GM20000 (cell line): Measurements from ENCODE around the gene MLST8.

Experiments
- DNase-seq: peaks from one replicate; pipeline ENCODE4 v3.0.0; 2012; ENCODE audit warnings: low spot score
- TF ChIP-seq, protein P1 (sequence below): IDR thresholded peaks from 2 replicates; pipeline ENCODE4 v1.5.1; 2012; ENCODE audit warnings: mild to moderate bottlenecking, control low read depth; ENCODE audit errors: extremely low read depth, missing control alignments

MLST8 gene

DNA sequence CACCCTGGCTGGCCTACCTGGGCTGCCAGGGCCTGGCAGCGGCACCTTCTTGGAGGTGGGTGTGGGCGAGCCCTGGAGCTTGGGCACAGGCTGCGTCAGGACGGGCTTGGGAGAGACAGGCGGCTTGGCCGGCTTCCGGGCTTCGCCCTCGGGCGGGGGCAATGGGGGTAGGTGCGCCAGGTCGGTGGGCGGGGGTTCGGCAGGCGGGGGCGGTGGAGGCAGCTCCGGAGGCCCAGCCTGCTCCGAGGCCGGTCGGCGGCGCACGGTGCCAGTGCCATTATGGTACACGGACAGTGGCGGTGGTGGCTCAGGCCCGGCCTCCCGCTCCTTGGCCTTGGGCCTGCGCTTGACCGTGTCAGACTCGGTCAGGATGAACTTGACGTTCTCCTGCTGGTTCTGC is 25.7 kb upstream of the MLST8 start:
- TF ChIP-seq, protein P1, sequence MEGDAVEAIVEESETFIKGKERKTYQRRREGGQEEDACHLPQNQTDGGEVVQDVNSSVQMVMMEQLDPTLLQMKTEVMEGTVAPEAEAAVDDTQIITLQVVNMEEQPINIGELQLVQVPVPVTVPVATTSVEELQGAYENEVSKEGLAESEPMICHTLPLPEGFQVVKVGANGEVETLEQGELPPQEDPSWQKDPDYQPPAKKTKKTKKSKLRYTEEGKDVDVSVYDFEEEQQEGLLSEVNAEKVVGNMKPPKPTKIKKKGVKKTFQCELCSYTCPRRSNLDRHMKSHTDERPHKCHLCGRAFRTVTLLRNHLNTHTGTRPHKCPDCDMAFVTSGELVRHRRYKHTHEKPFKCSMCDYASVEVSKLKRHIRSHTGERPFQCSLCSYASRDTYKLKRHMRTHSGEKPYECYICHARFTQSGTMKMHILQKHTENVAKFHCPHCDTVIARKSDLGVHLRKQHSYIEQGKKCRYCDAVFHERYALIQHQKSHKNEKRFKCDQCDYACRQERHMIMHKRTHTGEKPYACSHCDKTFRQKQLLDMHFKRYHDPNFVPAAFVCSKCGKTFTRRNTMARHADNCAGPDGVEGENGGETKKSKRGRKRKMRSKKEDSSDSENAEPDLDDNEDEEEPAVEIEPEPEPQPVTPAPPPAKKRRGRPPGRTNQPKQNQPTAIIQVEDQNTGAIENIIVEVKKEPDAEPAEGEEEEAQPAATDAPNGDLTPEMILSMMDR, result no peak
- DNase-seq, result no peak

DNA sequence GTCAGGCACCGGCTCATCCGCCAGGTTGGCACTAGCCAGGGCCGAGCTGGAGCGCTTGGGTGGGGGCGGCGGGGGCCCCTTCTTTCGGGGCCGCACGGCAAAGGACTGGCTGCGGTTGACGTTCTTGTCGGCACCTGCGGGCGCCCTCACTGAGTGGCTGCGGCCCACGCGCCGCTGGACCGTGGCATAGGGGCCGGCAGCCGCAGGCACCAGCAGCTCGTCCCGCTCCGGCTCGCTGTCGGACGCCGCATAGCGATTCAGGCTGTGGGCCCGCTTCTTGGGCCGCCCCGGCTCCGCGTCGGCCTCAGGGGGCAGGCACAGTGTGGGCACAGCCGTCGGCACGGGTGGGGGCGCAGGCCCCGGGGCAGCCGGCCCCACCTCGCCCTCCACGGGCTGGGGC is 24.8 kb upstream of the MLST8 start:
- TF ChIP-seq, protein P1, result no peak
- no peak for DNase-seq

DNA sequence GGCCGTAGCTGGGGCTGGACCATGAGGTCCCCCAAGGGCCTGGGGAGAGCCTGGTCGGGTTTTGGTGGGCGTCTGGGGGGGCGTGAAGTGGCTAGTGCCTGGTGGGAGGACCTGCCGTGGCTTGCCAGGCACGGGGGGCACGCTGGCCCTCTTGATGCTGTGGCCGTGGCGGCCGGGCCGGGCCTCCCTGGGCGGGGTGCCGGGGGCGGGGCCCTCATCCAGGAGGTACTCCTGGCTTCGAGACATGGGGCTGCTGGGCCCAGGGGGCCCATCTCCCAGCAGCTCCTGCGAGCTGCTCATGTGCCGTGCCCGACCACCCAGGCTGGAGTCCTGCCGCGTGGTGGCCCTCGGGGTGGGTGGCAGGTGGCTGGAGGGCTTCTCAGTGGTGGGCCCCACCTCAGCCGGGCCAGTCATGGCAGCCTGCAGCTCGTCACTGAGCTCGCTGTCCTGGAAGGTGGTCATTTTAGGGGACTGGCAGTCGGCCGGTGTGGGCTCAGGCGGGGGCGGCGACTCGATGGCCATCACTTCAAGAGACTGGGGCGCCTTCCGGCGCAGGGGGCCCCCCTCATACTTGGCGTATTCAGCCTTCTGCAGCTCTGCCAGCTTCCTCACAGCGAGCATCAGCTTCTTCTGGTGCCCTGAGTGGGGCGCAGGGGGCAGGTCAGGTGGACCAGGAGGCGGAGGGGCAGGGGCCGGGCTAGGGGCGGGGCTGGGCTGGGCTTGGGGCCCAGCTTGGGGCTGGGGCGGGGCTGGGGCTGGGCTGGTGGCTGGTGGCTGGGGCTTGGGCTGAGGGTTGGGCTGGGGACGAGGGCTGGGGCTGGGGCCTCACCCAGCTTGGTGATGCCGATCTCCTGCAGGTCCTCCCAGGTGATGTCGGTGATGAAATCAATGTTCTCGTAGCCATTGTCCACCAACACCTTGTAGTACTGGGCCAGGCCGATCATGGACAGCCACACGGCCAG is 24.0 kb upstream of the MLST8 start:
- TF ChIP-seq, protein P1, result no peak
- DNase-seq, result no peak

DNA sequence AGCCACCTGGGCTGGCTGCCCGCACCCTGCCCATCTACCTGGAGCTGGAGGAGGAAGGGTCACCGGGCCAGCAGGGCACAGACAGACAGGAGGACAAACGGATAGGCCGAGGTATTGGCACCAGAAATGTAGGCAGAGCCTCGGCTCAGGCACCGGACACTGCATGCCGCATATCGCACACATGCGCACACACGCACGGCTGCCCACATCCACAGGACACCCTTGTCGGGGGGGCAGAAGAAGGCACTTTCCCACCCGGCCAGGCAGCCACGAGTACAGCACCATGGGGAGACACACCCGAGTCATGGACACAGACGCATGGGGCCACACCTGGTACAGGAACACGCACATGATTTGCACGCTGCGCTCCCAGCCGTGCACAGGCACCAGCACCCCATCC is 23.3 kb upstream of the MLST8 start:
- TF ChIP-seq, protein P1, result no peak
- DNase-seq, result no peak

DNA sequence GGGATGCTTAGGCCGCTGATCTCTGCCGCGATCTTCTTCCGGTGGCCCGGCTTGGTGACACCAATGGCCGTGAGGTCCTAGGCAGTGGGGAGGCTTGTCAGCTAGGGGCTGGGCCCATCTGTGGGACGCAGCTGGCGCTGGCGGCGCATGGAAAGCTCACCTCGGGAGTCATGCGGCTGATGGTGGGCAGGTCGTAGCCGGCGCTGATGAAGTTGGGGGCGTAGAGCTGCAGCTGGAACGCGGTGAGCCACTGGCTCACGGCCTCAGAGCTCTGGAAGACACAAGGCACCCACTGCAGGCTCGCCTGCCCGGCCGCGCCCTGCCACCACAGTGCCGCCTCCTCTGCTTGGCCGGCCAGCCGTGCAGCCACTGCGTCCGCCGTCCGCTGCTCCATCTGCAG is 21.6 kb upstream of the MLST8 start:
- DNase-seq, result no peak
- TF ChIP-seq, protein P1, result no peak

DNA sequence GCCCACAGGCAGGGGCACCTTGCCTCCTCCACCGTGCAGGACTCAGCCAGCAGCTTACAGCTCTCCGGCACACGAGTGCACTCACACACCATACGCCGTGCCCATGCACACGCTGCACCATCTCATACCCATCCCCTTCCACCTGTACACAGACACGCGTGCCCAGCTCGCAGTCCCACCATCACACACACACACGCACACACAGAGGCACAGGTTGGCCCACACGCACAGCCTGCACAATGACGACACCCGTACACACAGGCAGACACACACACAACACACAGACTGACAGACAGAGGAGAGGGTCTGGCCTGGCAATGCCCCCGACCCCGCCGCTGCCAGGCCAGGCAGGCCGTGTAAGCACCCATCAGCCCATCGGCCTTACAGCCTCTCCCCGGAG is 20.9 kb upstream of the MLST8 start:
- no peak for DNase-seq
- TF ChIP-seq, protein P1, result no peak

DNA sequence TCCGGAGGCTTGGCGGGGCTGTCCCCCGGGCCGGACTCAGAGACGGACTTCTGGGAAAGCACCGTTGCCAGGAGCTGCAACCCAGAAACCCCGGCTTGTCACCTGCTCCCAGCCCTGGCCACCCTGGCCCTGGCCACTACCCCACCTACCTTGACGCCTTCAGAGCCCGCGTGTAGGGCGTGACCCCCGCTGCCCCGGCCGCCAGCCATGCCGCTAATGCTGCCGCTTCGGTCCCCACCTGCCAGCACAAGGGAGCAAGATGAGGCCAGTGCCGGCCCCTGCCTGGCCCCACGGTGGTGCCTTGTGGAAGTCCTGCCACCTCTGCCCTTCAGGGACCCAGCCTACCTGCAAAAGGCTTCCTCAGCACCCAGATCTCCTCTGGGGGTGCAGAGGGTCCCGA is 20.3 kb upstream of the MLST8 start:
- DNase-seq, result no peak
- TF ChIP-seq, protein P1, result no peak
